HK-2 (cell line): ENCODE measurements around the gene PPP6R3.

ENCODE experiments used
- DNase-seq: peaks from one replicate; pipeline ENCODE4 v3.0.0-alpha.2; 2018; ENCODE audit not compliant: unreplicated experiment

PPP6R3 gene

GRCh38 chr11:68495220-68495729, 34.7 kb downstream of the PPP6R3 start:
- DNase-seq, result no peak

DNA sequence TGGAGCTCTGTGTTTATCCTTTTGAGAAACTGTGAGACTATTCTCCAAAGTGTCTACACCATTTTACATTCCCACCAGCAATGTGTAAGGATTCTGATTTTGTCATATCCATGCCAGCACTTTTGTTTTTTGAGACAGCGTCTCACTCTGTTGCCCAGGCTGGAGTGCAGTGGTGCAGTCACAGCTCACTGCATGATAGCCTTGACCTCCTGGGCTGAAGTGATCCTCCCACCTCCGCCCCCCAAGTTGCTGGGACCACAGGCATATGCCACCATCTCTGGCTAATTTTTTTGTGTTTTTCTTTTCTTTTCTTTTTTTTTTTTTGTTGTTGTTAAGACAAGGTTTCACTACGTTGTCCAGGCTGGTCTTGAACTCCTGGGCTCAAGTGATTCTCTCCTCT, 35.3 kb downstream of the PPP6R3 start:
- DNase-seq, result no peak

DNA sequence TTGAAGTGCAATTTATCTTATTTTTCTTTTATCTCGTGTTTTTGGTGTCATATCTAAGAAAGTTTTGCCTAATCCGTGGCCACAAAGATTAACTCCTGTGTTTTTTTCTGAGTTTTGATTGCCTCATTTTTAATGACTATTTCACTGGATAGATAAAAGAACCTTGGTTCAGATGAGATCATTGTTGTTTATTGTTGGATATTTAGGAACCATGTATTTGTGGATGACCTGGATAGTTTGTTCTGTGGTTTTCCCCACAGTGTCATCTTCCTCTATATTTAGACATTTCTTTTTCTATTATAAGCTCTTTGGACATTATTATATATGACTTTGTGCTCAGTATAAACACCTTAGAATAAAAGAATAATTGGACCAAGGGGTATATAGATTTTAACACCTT, 37.2 kb downstream of the PPP6R3 start:
- no peak for DNase-seq

- no peak for DNase-seq
Measured at GRCh38 chr11:68498321-68498720, 37.8 kb downstream of the PPP6R3 start.

DNA sequence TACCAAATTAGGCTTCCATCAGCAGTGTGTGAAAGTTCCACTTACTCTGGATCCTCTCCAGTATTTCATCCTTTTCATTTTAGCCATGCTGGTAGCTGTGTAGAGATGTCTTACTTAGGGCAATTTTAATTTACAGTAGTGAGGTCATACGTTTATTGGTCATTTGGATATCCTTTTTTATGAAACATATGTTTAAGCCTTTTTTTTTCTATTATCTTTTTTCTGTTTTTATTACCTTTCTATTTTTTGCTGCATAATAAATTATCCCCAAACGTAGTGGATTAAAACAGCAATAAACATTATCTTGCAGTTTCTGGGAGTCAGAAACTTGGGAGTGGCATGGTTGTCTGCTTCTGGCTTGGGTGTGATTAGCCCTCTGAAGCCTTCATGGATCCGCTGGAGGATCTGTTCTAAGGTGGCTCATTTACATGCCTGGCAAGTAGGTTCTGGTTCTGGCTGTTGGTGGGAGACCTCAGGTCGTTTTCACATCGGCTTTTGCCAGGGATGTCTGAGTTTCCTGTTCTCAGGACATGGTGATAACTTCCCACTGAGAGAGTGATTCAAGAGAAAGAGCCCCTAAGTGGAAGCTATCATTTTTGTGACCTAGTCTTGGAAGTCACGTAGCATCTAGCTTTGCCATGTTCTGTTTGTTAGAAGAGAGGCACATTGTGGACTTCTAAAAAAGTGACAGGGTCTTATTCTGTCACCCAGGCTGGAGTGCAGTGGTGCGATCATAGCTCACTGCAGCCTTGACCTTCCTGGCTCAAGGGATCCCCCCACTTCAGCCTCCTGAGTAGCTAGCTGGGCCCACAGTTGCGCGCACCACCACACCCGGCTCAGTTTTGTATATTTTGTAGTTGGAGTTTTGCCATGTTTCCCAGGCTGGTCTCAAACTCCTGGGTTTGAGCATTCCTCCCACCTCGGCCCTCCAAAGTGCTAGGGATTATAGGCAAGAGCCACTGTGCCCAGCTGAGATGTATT, 38.6 kb downstream of the PPP6R3 start:
- no peak for DNase-seq

GRCh38 chr11:68500206-68500605, 39.7 kb downstream of the PPP6R3 start:
- DNase-seq, result no peak

DNA sequence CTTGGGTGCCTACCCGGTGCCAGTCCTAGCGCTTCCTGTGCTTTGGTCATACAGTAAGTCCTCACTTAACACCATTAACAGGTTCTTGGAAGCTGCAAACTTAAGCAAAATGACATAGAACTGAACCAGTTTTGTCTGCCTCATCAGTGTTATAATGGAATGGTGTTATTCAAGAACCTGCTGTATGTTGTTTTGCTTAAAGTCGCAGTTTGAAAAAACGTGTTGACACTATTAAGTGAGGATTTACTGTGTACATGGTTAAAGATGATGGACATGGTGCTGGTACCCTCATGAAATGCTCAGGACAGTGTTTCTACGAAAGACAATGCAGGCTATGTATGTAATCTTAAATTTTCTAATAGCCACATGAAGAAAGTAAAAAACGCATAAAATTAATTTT, 41.3 kb downstream of the PPP6R3 start:
- no peak for DNase-seq

GRCh38 chr11:68503251-68503687, 42.7 kb downstream of the PPP6R3 start:
- DNase-seq, result no peak

GRCh38 chr11:68503792-68504191, 43.2 kb downstream of the PPP6R3 start:
- DNase-seq, result no peak

DNA sequence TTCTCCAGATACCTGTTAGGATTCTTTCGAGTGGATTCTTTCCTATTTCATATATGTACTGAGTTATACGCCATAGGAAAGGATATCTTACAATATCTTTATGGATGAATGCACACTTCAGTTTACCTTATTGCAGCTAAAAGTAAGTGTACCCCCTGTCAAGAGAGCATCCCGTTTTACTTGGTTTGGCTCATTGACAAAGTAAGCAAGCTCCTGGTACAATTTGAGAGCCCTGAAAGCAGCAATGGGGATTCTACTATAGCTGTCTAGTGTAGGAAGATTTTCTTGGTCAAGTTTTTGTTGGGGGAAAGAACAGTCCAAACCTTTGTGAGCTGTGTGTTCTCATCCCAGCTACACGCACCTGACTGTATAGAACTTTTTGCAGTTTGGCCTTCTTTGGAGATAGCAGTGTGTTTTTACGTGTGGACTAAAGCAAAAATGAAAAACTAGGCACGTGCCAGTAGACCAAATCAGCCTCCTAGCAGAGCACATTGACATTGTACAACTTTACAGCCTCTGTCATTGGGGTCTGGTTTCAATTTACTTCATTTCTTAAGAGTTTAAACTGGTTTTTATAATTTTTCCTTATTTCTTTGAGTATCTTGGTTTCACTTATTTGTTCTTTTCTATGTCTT, 44.0 kb downstream of the PPP6R3 start:
- no peak for DNase-seq

DNA sequence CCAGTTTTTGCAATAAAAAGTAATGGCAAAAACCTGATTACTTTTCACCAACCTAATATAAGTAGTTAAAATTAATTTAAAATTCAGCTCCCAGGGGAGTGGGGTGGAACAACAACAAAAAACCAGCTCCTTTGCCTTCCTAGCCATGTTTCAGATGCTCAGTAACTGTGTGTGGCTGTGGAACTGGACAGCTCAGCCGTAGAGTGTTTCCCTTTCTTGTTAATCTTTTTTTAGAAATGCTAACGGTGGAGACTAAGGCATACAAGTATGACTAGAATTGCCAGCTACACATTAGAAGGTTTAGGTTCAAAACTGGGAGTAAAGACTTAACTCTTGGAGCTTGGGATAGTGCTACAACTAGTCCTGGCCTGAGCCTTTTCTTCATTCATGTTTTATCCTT, 45.0 kb downstream of the PPP6R3 start:
- DNase-seq, result no peak

- DNase-seq, result no peak
Measured at GRCh38 chr11:68506908-68507307, 46.4 kb downstream of the PPP6R3 start.

- no peak for DNase-seq
Measured at GRCh38 chr11:68508425-68508824, 47.9 kb downstream of the PPP6R3 start.

- DNase-seq, result no peak
Measured at GRCh38 chr11:68509066-68509465, 48.5 kb downstream of the PPP6R3 start.

GRCh38 chr11:68513930-68514487, 53.5 kb downstream of the PPP6R3 start:
- no peak for DNase-seq

GRCh38 chr11:68517121-68517741, 56.7 kb downstream of the PPP6R3 start:
- DNase-seq, result no peak

DNA sequence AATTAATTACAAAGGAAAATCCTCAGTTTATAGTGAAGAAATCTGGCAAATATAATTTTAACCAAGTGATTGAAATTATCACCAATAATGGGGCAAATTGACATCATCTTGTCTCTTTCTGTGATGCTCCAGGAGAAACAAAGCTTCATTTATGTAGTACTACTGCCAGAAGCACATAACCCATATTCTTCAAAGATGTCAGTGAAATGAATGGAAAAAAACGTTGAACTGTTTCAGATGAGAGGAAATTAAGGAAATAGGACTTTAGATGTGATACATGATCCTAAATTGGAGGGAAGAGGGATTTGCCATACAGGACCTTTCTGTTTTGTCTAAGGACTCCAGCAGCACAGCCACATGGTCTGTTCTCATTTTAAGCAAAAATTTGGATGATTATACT, 57.6 kb downstream of the PPP6R3 start:
- DNase-seq, result no peak

DNA sequence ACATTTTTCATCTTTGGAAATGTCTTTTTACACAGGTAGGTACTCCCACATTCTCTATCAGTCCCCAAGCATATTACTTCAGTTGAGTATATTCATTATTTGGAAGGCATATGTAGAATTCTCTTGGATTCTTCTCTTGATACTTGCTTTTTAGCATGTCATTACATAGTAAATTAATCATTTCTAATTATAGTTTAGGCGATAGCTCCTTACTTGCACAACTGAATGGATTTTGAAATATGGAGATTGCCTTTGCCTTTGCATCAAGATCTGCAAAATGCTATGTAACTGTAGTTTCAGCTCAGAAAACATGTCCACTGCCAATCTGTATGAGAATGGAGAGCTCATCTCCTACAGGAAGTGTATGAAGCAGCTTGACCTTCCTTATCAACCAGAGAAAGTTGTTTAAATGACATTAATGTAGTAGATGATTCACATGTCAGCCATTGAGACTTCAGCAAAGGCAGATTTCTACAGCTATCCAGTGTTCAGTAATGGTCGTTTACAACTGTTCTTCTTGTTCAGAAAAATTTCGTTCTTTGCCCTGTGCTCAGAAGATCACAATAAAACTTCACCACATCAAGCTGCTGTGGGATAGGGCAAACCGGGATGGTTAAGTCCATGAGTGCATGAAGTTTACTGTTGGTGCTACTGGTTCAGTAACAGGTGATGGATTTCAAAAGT, 61.6 kb downstream of the PPP6R3 start:
- no peak for DNase-seq

DNA sequence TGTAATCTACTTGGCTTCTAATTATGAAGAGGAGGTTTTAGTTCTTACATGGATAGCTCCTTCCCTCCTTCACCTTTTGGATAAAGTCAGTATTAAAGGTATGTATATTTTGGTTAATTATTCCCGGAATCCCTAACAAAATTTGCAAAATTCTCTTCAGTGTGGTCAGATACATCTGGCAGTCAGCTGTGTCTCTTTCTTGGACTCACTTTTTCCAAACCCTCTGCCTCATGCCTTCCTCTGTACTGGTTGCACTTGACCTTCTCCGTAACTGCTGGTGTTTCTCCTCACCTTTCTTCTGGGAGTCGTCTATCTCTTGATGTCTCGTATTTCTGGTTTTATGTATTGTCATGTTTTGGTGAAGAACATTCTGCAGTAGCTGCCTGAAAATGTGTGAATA, 62.5 kb downstream of the PPP6R3 start:
- DNase-seq, result no peak

DNA sequence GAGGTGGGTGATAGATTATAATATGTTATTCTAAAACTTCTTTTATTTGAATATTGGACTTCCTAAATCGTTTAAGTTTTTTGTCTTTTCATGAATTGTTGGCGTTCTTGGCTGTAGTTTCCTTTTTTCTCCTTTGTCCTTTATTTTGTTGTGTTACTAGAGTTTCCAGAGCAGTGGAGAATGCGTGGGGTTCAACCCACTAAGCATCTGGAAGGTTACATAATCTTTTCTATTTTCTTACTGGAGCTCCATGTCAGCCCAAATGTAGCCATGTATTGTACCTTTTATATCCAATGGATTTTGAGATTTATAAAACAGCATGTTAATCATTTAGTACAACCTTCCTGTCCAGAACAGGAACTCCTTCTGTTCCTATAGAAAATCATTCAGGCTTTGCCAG, 63.2 kb downstream of the PPP6R3 start:
- no peak for DNase-seq

GRCh38 chr11:68524213-68524612, 63.7 kb downstream of the PPP6R3 start:
- DNase-seq, result no peak

DNA sequence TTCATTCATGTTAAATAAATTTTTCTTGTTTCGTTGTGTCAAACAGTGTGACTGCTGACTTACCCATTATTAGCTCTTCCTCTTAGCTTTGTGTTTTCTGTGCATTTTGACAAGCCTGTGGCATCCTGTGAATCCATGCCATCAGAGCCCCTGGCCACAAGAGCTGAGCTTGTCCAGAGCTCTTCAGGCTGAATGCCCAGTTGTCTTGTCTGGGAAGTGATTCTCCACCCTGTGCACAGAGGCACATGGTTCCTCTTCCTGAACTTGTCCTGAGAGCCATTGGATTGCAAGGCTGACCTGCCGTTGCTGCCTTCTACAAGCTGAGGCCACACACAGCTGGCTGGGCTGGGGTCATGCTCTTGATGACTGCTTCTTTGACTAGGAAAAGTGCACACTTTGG, 64.1 kb downstream of the PPP6R3 start:
- DNase-seq, result no peak
